Heart left ventricle (tissue), 16 donors: ENCODE data around the gene REXO5. TPM values are rescaled to one million over a fixed set of nuclear protein-coding genes. Genes with fewer than 3 reads are reported as not detected.

ENCODE experiments used
- ATAC-seq, 4 donors: fragments of 200-7000 bp; cut with Tn5 transposase; one replicate each; pipeline ENCODE4 v1.9.1; 2020 to 2022; ENCODE audit warnings: moderate library complexity in 4 of 4, mild to moderate bottlenecking in 3 of 4, moderate number of reproducible peaks in 1 of 4
- DNase-seq, 5 donors: peaks; one replicate each; pipeline ENCODE4 v3.0.0-alpha.2; 2020
- H3K27ac ChIP-seq, 12 donors: fragments of 200-600 bp; sonication (generic) in 4 of 12; one replicate each; pipeline versions ENCODE4 v1.5.0 to v1.8.0; 2016 to 2022; ENCODE audit warnings: mild to moderate bottlenecking in 2 of 12
- H3K27me3 ChIP-seq, 9 donors: fragments of 200-600 bp; sonication (generic) in 2 of 9; one replicate each; pipeline versions ENCODE4 v1.5.1 to v1.8.0; 2016 to 2022; ENCODE audit warnings: mild to moderate bottlenecking in 3 of 9
- H3K36me3 ChIP-seq, 9 donors: fragments of 200-600 bp; sonication (generic) in 2 of 9; one replicate each; pipeline versions ENCODE4 v1.5.0 to v1.8.0; 2018 to 2022; ENCODE audit warnings: mild to moderate bottlenecking in 2 of 9
- H3K4me1 ChIP-seq, 12 donors: fragments of 200-600 bp; sonication (generic) in 4 of 12; one replicate each; pipeline versions ENCODE4 v1.5.0 to v1.8.0; 2016 to 2022; ENCODE audit warnings: mild to moderate bottlenecking in 3 of 12
- H3K4me3 ChIP-seq, 12 donors: fragments of 200-600 bp; sonication (generic) in 4 of 12; one replicate each; pipeline versions ENCODE4 v1.5.0 to v1.8.0; 2017 to 2022; ENCODE audit warnings: mild to moderate bottlenecking in 9 of 12, moderate library complexity in 4 of 12
- H3K9me3 ChIP-seq, 12 donors: fragments of 200-600 bp; sonication (generic) in 4 of 12; one replicate each; pipeline versions ENCODE4 v1.5.0 to v1.8.0; 2016 to 2022; ENCODE audit warnings: mild to moderate bottlenecking in 1 of 12
- CTCF ChIP-seq, 12 donors: fragments of 200-600 bp; sonication (generic) in 4 of 12; IDR thresholded peaks; one replicate each; pipeline versions ENCODE4 v1.5.0 to v1.8.0; 2018 to 2022; ENCODE audit warnings: antibody characterized with exemption in 12 of 12, mild to moderate bottlenecking in 5 of 12
- POLR2A ChIP-seq, 2 donors: fragments of 450-650 bp; IDR thresholded peaks; one replicate each; pipeline ENCODE4 v1.6.1; 2017; ENCODE audit warnings: antibody characterized with exemption in 2 of 2, mild to moderate bottlenecking in 2 of 2, moderate library complexity in 2 of 2
- WGBS, 4 donors: extraction: QIAGEN DNeasy Blood & Tissue Kit in 2 of 4; methylation state at CpG; one replicate each; pipeline versions ENCODE4 v1.1.5 to v1.1.7; 2013 to 2018; 5-methylcytosine and 5-hydroxymethylcytosine counted together
- intact Hi-C, 10 donors: fragments of 100-400 bp; cut with DNase I; formaldehyde crosslinking; loops; one replicate each; pipeline versions ENCODE4 v1.11.1 to v1.14.2; 2022
- polyA plus RNA-seq, 2 donors: library from polyadenylated mRNA; stranded (reverse); fragments of 200-250 nt; gene quantifications; one replicate each; pipeline ENCODE4 v1.2.3, GENCODE V29; 2013
- total RNA-seq, 9 donors: library from RNA; depleted of rRNA in 2 of 9; stranded (reverse); fragments of >200 nt in 2 of 9; fragmentation: NEBNext Ultra II Directional in 3 of 9; extraction: Animal tissue kit (Norgen Biotek cat#: 25700) in 3 of 9; gene quantifications; one replicate each; pipeline versions ENCODE4 v1.1.0 to v1.2.4, GENCODE V29; 2016 to 2023
- donor health status: ischemic (EF 13 %, LVEDD 7.1; RV severe dilation, severe dysfunction).
- donor health status: healthy with polysubstance abuse.
- donor health status: DM: no; HTN: yes; CAD: no.
- donor health status: DM: no; HTN: no; CAD: no.
- donor health status: ischemic (EF 25% LVEDD 6.9; RV normal size, moderate dysfunction).
- donor health status: ischemic (EF 25% LVEDD 5.7; RV mildly dilated, moderate dysfunction).
- donor health status: healthy.
- donor health status: DM: yes; HTN: yes; CAD: no.
- donor health status: ischemic (EF 35%, LVEDD 5.7; RV mildly dilated, moderate dysfunction).
- donor health status: nonischemic (EF 11% LVEDD 7.7; RV severe dilation, severe dysfunction).
- donor health status: DM: yes; HTN: yes; CAD: no.
- donor health status: PGD.
- donor health status: ischemic (EF 29% LVEDD 5.4; RV normal size, mild dysfunction).
- donor health status: nonischemic (EF 23%, LVEDD 6.1; RV moderate dilation, normal function).

Gene REXO5
- total and polyA plus RNA-seq, 11 donors: 1.6 to 7.5 (median 3.5) TPM

- no peak for DNase-seq
- TF ChIP-seq CTCF (IDR thresholded peaks at IDR 0.05): no peak
- no peak for TF ChIP-seq POLR2A (IDR thresholded peaks at IDR 0.05)
- intact Hi-C loops: no loop called here
- H3K27ac ChIP-seq: no peak overlapping the region
- no peaks in the 10 kb centered on the region for H3K27me3 ChIP-seq
- no peaks in the 10 kb centered on the region for H3K4me1 ChIP-seq
- no peak for ATAC-seq
- peaks cover 0 to 4% (median 0%) of the 10 kb centered on the region in 12 donors for H3K9me3 ChIP-seq
- no peak overlapping the region for H3K4me3 ChIP-seq
- peaks cover 0 to 17% (median 0%) of the 10 kb centered on the region in 9 donors for H3K36me3 ChIP-seq
These were observed 22.1 kb upstream of the REXO5 start for GRCh38 chr16:20784204-20784603.

GRCh38 chr16:20789130-20789529 lies 17.2 kb upstream of the REXO5 start:
- no peak for ATAC-seq
- H3K36me3 ChIP-seq: peaks cover 0 to 2% (median 0%) of the 10 kb centered on the region in 9 donors
- peaks cover 0 to 3% (median 0%) of the 10 kb centered on the region in 12 donors for H3K9me3 ChIP-seq
- no peaks in the 10 kb centered on the region for H3K27me3 ChIP-seq
- DNase-seq: no peak
- no peaks in the 10 kb centered on the region for H3K4me1 ChIP-seq
- TF ChIP-seq POLR2A (IDR thresholded peaks at IDR 0.05): no peak
- no peak for TF ChIP-seq CTCF (IDR thresholded peaks at IDR 0.05)
- intact Hi-C loops: no loop called here
- no peak overlapping the region for H3K27ac ChIP-seq
- H3K4me3 ChIP-seq: no peak overlapping the region

GRCh38 chr16:20791923-20792612 lies 14.3 kb upstream of the REXO5 start:
- Histone ChIP-seq H3K36me3 (peaks cover 0 to 28% (median 16%) of the 10 kb centered on the region in 9 donors), H3K27me3 (no peaks in the 10 kb centered on the region), H3K4me3 (no peak overlapping the region), H3K4me1 (no peaks in the 10 kb centered on the region), H3K27ac (no peak overlapping the region), H3K9me3 (no peaks in the 10 kb centered on the region)
- intact Hi-C loops: loop anchor here in 1 of 10 donors (10.0 kb wide), 1 partner anchor 293 kb away; no protein-coding TSS in a partner anchor
- DNase-seq (no peak), ATAC-seq (no peak)
- 88 to 93% (median 89%) methylated on average over 5 of the region's 5 CpGs for WGBS, 4 donors
- no peak for TF ChIP-seq CTCF (IDR thresholded peaks at IDR 0.05)
- TF ChIP-seq POLR2A (IDR thresholded peaks at IDR 0.05): no peak

- no peak for TF ChIP-seq CTCF (IDR thresholded peaks at IDR 0.05)
- TF ChIP-seq POLR2A (IDR thresholded peaks at IDR 0.05): no peak
- no peak overlapping the region for H3K4me3 ChIP-seq
- H3K27me3 ChIP-seq: no peaks in the 10 kb centered on the region
- no peaks in the 10 kb centered on the region for H3K4me1 ChIP-seq
- peaks cover 0 to 79% (median 55%) of the 10 kb centered on the region in 9 donors for H3K36me3 ChIP-seq
- no peaks in the 10 kb centered on the region for H3K9me3 ChIP-seq
- DNase-seq: no peak
- intact Hi-C loops: loop anchor here in 4 of 10 donors (2.0 to 10.0 kb wide), 4 partner anchors 284 to 289 kb away; no protein-coding TSS in a partner anchor
- no peak for ATAC-seq
- 71 to 90% (median 81%) methylated on average over 2 of the region's 2 CpGs for WGBS, 4 donors
- no peak overlapping the region for H3K27ac ChIP-seq
These were observed 8.0 kb upstream of the REXO5 start for GRCh38 chr16:20798364-20798763.
